22Rv1 (cell line): ENCODE measurements around the gene TMPRSS7.

Experiments
- CTCF ChIP-seq: fragments of 450-650 bp; IDR thresholded peaks from 2 replicates; pipeline ENCODE4 v1.5.1; 2017; ENCODE audit warnings: mild to moderate bottlenecking
- ZFX ChIP-seq: fragments of 450-650 bp; IDR thresholded peaks from 2 replicates; pipeline ENCODE4 v1.6.1; 2017; ENCODE audit warnings: antibody characterized with exemption, borderline replicate concordance

- no peak for TF ChIP-seq CTCF
- TF ChIP-seq ZFX, result no peak
These were observed 29.4 kb upstream of the TMPRSS7 start for GRCh38 chr3:112005091-112005672.
